Epithelial cell of esophagus (primary cell): ENCODE measurements around the gene HACD2.
A peak's percentile ranks its signal among the peaks of the same experiment; 100 is the strongest.
"Not testable (repeated sequence)": the region's sequence is repeated elsewhere in the genome, so short reads cannot be mapped to it uniquely, and the experiment has no call there.

Experiments used
- DNase-seq: peaks from one replicate; pipeline ENCODE4 v3.0.0; 2010; ENCODE audit warnings: low read depth
- H3K4me3 ChIP-seq: 2 replicates; pipeline ENCODE4 v1.5.1; 2011; ENCODE audit warnings: mild to moderate bottlenecking, low read length, control low read depth
- TF ChIP-seq, protein P1 (sequence below): IDR thresholded peaks from 2 replicates; pipeline ENCODE4 v1.5.1; 2011; ENCODE audit warnings: low read depth, mild to moderate bottlenecking, low read length, control low read depth, inconsistent platforms; ENCODE audit not compliant: insufficient read depth; ENCODE audit errors: missing control alignments

HACD2 gene

DNA sequence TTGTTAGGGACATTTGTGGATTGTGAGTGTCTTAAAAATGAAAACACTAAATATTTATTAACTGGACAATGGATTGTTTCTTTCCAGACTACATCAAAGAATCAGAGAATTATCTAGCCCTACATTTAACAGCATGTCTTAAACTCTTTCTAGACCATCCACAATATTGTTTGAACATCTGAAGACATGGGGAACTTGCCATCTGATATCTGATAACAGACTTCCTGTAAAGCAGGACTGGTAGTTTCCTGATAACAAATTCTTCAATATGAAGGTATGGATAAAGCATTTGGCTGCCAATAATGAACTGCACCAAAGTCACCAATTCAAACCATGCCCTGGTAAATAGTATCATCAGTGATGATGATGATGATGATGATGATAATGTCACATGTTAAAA is 26.2 kb upstream of the HACD2 start:
- DNase-seq: no peak

DNA sequence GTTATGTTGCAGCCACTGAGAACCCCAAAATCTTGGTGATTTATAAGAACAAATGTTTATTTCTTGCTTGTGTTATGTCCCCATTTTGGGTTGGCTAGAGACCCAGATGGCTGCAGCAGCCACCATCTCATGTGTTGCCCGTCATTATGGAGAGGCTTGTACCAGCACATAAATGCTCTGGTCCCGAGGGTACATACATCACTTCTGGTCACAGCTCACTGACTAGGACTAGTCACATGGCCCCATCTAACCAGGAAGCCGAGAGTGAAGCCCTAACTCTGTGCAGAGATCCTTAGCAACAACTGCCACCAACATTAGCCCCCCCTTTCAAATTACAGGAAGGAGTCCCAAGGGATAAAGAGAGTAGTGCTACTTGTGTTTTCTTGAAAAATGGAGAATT is 25.5 kb upstream of the HACD2 start:
- TF ChIP-seq, protein P1, sequence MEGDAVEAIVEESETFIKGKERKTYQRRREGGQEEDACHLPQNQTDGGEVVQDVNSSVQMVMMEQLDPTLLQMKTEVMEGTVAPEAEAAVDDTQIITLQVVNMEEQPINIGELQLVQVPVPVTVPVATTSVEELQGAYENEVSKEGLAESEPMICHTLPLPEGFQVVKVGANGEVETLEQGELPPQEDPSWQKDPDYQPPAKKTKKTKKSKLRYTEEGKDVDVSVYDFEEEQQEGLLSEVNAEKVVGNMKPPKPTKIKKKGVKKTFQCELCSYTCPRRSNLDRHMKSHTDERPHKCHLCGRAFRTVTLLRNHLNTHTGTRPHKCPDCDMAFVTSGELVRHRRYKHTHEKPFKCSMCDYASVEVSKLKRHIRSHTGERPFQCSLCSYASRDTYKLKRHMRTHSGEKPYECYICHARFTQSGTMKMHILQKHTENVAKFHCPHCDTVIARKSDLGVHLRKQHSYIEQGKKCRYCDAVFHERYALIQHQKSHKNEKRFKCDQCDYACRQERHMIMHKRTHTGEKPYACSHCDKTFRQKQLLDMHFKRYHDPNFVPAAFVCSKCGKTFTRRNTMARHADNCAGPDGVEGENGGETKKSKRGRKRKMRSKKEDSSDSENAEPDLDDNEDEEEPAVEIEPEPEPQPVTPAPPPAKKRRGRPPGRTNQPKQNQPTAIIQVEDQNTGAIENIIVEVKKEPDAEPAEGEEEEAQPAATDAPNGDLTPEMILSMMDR: no peak
- no peak for DNase-seq
- H3K4me3 ChIP-seq: no peak overlapping the region

More for the DNA sequence above, 26.2 kb upstream of the HACD2 start:
- H3K4me3 ChIP-seq: no peak overlapping the region
- TF ChIP-seq, protein P1: no peak

DNA sequence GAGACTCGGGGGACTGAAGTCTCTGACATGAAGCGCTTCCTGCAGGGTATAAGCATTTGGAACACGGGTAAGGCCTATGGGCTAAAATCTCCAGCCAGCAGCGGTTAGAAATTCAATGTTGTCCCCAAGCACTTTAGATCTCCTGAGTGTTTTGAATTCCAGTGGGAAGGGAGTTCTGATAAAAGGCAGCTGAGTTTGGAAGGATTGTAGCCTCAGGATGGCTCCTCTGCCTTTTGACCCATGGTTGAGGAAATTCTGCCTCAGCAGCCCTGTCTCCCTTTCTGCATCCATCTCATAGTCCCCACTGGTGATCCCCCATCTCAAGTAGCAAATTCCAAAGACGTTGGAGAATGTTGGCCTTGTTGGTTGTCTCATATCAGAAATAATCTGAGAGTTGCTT is 24.2 kb upstream of the HACD2 start:
- no peak overlapping the region for H3K4me3 ChIP-seq
- DNase-seq: no peak
- TF ChIP-seq, protein P1: no peak

DNA sequence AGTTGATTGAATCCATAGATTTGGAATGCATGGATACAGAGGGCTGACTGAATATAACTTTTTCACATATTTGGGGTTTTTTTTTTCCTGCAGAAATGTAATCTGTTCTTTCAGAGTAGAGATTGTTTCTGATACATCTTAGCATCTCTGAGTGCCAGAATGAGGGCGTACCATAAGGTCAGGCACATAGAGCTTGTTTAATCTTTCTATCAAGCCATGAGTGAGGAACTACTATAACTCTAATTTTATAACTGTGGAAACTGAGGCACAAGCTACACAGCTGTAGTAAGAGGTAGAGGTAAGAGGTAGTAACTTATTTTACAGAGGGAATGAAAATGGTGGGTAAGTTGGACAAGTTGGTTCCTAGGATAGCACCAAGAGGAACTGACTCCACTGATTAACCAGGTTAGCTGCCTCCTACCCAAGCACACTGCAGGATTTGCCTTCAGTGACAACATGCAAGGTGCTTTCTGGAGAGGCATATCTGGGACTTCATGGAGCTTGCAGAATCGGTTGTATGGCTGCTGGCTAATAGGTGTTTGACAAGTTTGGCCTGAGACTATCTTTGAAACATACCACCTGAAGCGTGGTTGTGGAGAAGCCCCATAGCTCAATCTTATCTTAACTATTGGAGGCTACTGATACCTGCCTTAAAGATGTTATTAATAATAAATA is 23.5 kb upstream of the HACD2 start:
- no peak for DNase-seq
- TF ChIP-seq, protein P1: no peak
- no peak overlapping the region for H3K4me3 ChIP-seq

DNA sequence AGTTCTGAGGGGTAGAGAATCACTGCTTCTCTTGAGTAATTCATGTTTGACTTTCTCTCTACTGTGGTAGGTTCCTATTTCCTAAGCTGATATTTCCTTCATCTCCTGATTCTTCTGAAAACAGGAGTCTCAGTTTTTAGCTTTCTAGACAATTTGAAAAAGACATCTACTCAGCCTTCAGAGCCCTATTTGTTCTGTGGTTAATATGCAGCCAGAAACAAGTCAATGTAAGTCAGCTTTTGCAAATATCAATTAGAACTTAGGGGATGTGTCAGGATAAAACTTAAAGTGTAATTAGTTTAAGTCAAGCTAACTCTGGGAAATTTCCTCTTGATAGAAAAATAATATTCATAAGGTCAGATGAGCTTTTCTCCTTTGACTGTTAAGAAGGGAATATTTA is 21.7 kb upstream of the HACD2 start:
- DNase-seq: no peak
- no peak overlapping the region for H3K4me3 ChIP-seq
- TF ChIP-seq, protein P1: no peak

DNA sequence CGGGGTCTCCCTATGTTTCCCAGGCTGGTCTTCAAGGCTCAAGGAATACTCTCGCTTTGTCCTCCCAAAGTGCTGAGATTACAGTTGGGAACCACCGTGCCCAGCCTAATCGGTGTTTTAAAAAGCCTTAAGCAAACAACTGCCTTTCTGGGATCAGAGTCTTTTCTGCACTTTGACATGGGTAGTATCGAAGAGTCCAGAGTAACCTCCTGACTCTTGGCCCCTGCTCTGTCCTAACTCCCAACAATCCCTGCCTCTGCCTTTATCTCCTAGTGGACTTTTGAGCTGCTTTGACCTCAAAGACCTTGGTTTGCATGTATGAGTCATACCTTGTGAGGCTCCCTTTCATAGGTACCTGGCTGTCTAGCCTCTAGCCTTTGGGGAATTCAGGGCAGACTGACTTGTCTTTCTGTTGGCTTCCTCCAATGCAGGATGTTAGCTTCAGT is 21.0 kb upstream of the HACD2 start:
- TF ChIP-seq, protein P1: no peak
- DNase-seq: peak; percentile 74
- no peak overlapping the region for H3K4me3 ChIP-seq

DNA sequence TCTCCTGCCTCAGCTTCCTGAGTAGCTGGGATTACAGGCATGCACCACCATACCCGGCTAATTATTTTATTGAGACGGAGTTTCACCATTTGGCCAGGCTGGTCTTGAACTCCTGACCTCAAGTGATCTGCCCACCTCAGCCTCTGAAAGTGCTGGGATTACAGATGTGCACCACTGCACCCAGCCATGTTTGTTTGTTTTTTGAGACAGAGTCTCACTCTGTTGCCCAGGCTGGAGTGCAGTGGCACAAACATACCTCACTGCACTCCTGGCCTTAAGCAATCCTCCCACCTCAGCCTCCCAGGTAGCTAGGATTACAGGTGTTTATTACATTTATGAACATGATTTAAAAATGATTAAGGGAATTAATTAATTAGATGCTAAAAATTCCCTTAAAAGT is 18.3 kb upstream of the HACD2 start:
- DNase-seq, H3K4me3 ChIP-seq: not testable (repeated sequence)
